HG02884 (cell line): Measurements from ENCODE around the gene OPN4.

Source experiments
- ATAC-seq: cut with Tn5 transposase; IDR thresholded peaks from one replicate; pipeline ENCODE4 v1.9.1; 2021; ENCODE audit warnings: mild to moderate bottlenecking, moderate library complexity; ENCODE audit not compliant: unreplicated experiment

OPN4 gene

DNA sequence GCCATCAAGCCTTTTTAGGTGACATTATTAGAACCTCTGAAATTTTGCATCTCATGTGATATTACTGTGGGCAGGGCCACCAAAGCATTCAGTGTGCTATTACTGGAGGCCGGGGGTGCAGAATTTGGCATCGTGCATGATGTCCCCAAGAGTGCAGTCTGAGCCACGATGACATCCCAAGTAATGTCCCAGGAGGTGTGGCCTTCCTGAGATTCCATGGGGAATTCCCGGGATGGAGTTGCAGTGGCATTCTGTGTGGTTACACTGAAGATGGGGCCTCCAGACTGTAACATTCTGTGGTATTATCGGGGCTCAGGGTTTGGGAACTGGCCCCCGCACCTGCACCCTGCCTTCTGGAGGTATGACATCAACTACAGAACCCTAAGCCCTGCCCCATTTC is 23.0 kb downstream of the OPN4 start:
- no peak for ATAC-seq

DNA sequence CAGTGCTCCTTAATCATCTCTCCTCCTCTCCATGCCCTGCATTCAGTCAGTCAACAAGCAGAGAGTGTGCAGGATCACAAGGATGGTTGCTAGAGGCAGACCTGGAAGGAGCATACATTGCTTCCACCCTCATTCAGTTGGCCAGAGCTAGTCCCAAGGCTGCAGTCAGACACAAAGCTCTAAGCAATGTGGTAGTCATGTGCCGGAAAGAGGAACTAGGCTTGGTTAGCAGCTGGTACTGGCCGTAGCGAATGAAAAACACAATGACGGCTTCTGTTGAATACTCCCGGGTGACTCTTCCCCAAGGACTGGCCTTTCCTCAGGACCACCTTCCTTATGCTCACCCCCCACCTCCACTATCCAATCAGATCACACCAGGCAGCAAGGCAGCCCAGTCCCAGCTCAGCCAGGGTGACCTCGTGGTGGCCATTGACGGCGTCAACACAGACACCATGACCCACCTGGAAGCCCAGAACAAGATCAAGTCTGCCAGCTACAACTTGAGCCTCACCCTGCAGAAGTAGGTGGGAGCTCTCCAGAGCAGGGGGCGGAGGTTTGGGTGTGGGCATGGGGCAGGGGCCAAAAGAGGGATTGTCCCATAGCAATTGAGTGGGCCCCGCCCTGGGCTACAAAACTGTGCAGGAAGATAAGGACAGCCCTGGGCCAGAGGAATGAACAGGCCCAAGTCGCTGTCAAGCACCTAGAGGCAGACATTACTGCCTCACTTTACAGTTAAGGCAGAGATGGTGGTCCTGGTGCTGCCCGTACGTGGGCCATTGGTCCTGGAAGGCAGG is 24.8 kb downstream of the OPN4 start:
- ATAC-seq = no peak

DNA sequence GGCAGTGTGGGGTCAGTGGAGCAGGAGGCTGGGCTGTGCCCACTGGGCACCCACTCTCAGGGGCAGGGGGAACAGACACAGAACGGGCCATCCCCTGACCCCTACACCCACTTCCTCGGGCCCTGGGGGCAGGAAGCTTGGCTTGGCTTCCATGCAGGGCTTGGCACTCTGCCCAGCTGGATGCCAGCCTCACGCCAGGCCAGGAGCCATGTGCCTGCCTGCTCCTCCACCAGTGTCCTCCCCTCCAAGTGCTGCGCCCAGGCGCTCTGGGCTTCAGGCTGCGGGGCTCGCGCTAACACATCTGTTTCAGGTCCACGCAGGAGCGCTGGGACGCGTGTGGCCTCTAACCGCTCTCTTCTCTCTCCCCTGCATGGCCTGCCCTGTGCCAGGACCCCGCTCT is 26.7 kb downstream of the OPN4 start:
- ATAC-seq = no peak

DNA sequence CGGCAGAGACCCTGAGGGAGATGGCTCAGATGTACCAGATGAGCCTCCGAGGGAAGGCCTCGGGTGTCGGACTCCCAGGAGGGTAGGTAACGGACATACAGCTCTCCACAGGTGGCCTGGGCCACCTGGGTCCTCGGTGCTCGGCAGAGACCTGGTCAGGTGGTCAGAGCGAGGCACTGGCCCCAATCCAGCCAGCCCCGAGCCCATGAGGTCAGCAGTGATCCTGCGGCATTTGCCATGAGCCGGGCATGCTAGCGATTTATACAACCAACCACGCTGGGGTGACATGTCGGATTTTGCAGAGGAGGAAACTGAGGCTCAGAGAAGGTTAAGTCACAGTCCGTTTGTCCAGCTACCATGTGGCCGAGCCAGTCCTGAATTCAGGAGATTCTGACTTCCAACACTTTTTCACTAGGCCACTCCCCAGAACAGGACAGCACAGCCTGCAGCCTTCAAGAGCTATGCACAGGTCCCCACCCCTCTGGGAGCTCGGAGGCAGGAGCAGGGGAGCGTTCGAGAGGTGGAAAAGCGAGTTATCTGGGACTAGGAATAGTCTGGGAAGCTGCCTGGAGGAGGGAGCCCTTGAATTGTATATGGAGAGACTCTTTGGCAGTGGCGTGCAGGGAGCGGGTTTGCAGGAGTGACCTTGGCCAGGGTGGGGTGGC is 27.5 kb downstream of the OPN4 start:
- no peak for ATAC-seq

- ATAC-seq = no peak
Measured at GRCh38 chr10:86682675-86683074, 28.3 kb downstream of the OPN4 start.

DNA sequence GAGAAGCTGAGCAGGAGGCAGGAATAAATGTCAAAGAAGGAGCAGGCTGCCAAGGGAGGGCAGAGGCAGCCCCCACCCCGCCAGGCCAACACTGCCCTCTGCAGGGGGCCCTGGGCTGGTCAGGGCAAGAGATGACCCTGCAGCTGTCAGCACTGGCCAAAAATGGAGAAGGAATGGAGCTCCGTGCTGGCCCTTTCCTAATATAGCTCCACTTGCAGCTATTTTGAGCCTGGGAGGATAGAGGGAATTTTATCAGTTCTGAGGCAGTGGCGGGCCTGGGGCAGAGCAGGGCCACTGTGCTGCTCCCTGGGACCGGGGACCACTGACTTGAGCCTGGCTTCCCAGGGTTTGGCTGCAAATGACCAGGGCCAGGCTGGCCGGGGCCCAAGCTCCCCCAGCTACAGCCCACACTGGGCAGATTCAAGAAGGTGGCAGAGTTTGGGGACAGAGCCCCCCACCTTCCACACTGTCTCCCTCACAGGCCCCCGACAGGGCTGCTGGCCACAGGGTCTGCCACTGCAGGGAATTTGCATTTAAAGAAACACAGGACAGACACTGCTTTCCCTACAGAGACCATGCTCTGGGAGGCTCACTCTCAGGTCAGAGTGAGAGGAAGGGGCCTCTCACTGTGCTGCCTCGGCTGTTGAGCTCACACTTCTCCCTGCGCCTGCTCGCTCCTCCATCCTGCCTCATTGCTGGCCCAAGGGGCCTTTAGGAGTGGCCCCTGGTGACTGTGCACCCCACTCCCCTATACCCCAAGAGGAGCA is 30.2 kb downstream of the OPN4 start:
- ATAC-seq = no peak

DNA sequence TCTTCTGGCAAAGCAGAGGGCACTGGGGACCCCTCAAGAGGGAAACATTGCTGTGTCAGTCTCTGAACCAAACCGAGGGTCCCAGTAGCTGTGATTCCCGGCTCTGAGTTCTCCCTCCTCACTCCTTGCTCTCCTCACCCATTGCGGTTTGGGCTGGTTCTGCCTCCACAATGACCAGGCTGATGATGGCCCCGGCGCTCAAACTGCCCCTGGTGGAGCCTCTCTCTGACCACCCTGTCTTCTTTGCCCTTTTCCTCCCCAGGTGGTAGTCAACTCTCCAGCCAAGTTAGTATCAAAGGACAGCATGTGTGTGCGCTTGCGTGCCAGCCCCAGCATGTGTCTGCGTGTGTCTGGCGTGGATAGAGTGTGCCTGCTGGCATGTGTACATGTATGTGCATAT is 31.1 kb downstream of the OPN4 start:
- ATAC-seq = no peak

DNA sequence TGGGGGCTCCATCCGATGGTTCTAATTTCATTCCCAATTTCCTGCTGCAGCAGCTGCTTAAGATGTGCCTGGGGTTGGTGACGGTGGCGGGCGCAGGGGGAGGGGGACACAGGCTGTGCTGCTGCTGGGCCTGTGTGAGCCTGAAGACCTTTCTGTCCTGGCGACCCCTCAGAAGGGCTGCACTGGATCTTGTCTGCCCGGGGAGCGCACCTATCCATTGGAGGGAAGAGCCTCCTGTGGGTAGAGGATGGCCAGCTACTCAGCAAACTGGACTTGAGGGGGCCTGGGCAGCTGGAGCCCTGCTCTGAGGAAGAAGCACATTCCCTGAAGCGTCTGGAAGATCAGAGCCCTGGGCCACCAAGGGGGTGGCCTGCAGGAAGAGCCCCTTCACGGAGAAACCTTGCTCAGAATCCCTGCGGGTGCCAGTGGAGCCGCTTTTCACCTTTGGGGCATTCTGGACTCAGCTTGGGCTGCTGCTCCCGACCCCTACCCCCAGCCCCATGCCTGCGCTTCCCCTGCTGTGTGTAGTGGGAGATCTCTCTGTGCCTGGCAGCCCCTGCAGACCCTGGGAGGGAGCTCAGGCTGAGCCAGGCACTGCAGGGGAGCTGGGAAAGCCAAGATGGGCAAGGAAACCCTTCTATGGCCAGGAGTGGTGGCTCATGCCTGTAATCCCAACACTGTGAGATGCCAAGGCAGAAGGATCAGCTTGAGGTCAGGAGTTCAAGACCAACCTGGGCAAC is 31.7 kb downstream of the OPN4 start:
- ATAC-seq = no peak

GRCh38 chr10:86686972-86687371 is 32.6 kb downstream of the OPN4 start:
- ATAC-seq = no peak

- no peak for ATAC-seq
Measured at GRCh38 chr10:86687750-86688149, 33.4 kb downstream of the OPN4 start.

DNA sequence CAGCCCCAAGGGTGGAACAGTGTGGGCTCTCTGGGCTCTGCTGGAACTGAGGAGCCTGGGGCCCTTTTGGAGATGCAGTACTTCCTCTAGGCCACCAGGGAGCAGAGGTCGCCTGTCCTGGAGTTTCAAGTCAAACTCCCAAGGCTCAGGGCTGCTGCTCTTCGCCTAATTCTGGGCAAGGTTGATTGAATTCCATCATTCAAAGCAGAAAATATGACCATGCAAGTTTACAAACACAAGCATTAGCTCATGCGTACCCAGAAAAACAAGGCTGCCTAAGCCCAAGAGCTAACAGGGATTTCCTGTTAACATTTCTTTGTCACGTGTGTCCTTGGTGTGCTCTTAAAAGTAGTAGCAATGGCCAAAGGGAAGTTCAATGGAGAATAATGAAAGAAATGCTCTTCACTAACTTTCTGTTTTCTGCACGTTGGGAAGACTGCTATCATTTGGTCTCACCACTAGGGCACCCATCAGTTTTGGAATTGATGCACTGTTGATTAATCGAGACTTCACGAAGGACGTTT is 34.1 kb downstream of the OPN4 start:
- peak; percentile 93 for ATAC-seq

DNA sequence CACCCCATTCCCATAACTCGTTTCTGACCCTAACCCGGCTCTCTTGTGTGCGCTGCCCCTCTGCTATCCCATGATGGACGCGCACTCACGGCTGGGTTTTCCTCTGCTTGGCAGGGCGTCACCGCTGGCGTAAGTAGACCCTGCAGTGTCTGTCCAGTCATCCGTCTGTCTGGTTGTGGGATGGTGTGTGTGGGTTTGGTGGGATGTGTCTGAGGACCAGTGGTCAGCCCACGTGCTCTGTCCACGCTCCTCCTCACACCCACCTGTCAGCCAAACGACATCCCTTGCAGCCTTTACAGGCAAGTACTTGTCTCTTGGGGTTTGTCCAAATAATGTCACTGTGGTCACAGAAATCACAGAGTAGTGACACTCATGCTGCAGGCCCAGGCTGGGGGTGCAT is 34.8 kb downstream of the OPN4 start:
- ATAC-seq = no peak

DNA sequence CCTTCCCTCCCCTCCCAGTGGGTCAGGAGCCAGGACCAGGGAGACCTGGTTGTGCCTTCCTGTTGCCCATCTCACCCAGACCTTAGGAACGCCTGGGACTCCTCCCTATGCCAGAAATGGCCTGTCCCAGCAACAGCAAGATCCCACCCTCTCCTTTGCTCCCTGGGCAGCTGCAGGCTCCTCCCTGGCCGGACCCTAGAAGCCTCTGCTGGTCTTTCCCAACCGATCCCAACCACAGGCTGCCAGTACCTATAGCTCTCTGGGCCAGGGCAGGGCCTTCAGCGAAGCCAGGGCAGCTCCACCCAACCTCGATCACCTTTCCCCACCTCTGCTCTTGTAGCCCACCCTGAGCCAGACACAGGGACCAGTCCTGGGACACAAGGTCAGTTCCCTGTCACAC is 35.9 kb downstream of the OPN4 start:
- ATAC-seq = no peak

- ATAC-seq = no peak
Measured at GRCh38 chr10:86690657-86691084, 36.3 kb downstream of the OPN4 start.

DNA sequence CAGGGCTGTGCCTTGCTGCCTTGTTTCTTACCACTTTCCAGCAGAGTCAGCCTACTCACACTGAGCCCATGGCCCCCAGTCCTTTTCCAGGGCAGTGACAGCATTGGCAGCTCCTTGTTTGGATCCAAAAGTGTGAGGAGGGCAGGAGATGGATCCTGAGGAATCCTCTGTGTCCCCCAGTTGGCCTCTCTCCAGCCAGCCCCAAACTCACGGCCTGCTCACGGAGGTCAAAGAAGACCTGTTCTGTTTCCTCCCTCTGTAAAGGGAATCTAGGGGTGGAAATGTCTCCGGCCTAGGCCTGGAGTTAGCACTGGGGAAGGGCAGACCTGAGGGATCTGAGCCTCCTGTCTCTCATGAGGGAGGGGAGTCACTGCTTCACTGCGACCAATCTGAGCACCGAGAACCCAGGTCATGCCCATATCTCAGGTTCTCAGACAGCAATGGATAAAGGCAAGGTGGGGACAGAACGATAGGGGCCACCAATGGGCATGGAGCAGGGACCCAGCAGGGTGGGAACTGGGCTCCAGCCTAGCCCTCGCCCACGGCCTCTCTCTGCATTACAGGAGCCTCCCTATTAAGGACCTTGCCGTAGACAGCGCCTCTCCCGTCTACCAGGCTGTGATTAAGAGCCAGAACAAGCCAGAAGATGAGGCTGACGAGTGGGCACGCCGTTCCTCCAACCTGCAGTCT is 37.1 kb downstream of the OPN4 start:
- no peak for ATAC-seq

DNA sequence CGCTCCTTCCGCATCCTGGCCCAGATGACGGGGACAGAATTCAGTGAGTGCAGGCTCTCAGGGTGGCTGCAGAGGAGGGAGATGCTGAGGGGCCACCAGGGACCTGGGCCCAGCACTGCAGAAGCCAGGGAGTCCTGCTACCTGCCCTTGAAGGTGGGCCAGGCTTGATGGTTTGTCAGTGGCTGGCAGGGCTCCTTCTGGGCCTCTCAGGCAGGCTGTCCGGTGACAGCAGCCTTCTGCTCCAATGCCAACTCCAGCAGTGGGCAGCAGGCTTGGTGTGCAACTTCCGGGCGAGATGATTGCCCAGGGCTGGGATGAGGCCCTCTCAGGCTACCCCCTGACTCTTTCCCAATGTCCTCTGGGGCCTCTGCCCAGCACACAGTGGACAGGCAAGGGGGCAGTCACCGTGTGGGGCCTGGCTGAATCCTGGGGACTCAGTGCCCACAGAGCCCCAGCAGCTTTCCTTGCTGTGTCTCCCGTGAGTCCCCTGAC is 37.7 kb downstream of the OPN4 start:
- no peak for ATAC-seq

GRCh38 chr10:86692664-86693063 is 38.3 kb downstream of the OPN4 start:
- no peak for ATAC-seq

DNA sequence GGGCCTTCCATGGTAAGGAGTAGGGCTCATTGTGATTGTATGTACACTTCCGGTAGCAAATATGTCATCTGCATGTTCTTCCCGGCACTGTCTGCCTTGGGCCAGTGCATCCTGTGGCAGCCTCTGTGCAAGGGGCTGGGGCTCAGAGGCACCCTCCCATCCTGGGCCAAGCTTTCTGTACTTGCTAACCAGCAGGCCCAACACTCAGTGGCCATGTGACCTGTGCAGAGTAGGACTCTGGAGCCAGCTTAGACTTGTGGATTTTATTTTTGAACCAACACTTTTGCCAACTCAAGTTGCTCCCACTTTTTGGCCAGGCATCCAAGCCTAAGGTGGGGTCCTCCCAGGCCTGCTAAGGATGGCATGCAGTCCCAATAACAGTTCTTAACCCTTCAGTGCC is 38.9 kb downstream of the OPN4 start:
- no peak for ATAC-seq

DNA sequence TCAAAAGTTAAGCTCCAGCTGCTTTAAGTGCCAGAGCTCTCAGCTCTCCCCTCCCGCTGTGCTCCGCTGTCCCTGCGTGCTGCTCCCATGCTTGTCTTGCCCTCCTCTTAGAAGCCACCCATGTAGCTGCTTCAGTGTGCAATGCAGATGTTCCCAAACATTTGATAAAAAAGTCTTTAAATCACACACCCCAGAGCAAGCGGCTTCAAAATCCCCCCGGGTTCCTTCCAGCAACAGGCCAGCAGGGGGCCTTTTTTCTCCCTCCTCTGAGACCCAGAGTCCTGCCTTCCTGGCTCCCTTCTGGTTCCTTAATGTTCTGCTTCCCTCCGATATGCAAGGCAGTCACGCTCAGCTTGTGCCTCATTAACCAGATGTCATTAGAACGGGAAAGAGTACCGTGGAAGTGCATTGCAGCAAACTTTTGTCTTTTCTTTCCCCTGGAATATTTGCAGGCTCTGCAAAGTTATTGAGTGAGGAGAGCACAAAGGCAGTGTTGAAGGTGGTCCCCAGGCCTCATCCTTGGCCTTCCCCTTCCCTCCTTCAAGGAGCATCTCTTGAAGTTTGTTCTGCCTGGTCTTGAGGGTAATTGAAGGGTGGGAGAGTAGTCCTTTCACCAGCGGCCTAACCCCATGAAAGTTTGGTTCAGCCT is 39.5 kb downstream of the OPN4 start:
- ATAC-seq = no peak
